Measurements from ENCODE around the gene BACE2.

The BACE2 gene

GRCh38 chr21:41148798-41149197, 19.2 kb upstream of the BACE2 start:
- DNase-seq (ENCODE audit: low spot score) = no peak
- TF ChIP-seq CTCF (IDR thresholded peaks at IDR 0.05; ENCODE audit: extremely low read depth, missing control alignments) = no peak

GRCh38 chr21:41149199-41149598, 18.8 kb upstream of the BACE2 start:
- no peak for TF ChIP-seq CTCF (IDR thresholded peaks at IDR 0.05; ENCODE audit: extremely low read depth, missing control alignments)

GRCh38 chr21:41152147-41152546, 15.8 kb upstream of the BACE2 start:
- TF ChIP-seq CTCF (IDR thresholded peaks at IDR 0.05; ENCODE audit: extremely low read depth, missing control alignments) = no peak
- no peak for DNase-seq (ENCODE audit: low spot score)

More at GRCh38 chr21:41149199-41149598, 18.8 kb upstream of the BACE2 start:
- DNase-seq (ENCODE audit: low spot score) = no peak

GRCh38 chr21:41153443-41153842, 14.5 kb upstream of the BACE2 start:
- DNase-seq (ENCODE audit: low spot score) = no peak
- TF ChIP-seq CTCF (IDR thresholded peaks at IDR 0.05; ENCODE audit: extremely low read depth, missing control alignments) = no peak

- no peak for TF ChIP-seq CTCF (IDR thresholded peaks at IDR 0.05; ENCODE audit: extremely low read depth, missing control alignments)
- no peak for DNase-seq (ENCODE audit: low spot score)
Measured at GRCh38 chr21:41156142-41156541, 11.8 kb upstream of the BACE2 start.

- DNase-seq (ENCODE audit: low spot score) = no peak
- no peak for TF ChIP-seq CTCF (IDR thresholded peaks at IDR 0.05; ENCODE audit: extremely low read depth, missing control alignments)
Measured at GRCh38 chr21:41158026-41158425, 9.9 kb upstream of the BACE2 start.

GRCh38 chr21:41160036-41160435, 7.9 kb upstream of the BACE2 start:
- no peak for DNase-seq (ENCODE audit: low spot score)
- TF ChIP-seq CTCF (IDR thresholded peaks at IDR 0.05; ENCODE audit: extremely low read depth, missing control alignments) = no peak
